ENCODE data around the gene SPDYE5.

The SPDYE5 gene

DNA sequence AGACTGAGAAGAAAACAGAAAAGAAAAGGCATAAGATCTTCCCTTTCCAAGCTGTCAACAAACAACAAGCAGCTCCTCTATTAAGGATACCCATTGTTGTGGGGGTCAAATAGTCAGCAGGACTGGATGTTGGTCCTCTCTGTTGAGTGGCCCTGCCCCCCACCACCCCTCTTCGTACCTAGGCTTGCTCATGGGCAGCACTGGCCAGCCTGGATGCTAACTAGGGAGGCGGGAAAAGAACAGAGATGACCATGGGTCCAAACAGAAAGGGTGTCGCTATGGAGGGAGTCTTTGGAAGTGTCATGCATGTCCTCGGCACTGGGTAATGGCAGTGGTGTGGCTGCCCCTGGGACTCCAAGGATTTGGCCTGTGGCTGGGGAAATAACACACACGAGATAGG is 45.6 kb downstream of the SPDYE5 start:
- no peak for DNase-seq

DNA sequence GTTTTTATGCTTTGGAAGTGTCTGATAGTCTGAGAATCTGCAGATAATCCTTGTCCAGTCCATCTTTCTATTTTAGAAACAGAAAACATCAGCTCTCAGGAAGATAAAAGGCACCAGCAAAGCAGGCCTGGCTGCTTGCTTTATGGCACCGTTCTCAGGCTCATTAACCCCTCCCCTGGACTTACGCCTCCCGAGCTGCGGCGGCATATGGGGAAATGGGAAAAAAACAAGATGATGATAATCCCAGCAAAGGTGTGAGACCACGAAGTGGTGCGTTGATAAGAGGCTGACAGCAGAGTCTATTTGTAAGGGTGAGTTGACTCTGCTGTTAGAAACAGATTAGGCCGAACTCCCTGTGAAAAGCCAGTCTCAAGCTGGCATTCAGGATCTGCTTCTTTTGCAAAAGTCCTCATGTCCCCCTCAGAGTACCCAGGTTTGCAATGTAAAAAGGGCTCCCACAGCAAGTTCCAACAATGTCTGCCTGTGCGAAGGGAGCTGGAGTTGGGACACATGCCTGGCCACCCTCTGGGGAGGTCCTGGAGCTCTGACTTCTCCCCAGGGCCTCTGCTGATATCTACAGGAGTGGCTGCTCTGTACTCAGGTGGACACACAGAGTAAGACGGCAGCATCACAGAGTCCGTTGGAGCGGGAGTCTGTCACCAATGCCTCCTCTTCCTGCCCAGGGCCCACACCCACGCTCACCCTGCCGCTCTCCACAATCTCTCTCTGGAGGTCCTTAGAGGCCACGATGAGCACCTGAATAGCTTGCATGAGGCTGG is 54.3 kb downstream of the SPDYE5 start:
- no peak for DNase-seq

Data from NCI-H2171 treated with DMSO at 0.1 percent for 48 hours (cell line).